ENCODE results near the gene NEDD8. TPM values are rescaled to one million over a fixed set of nuclear protein-coding genes. Genes with fewer than 3 reads are reported as not detected.

Gene NEDD8
- total and polyA plus RNA-seq, 2 of the 4 experiments (the other 2 are of a cell fraction), result 167 to 375 TPM

GRCh38 chr14:24235804-24236688 is 3.9 kb upstream of the NEDD8 start:
- H2AFZ ChIP-seq (replicated peaks; ENCODE audit: low read length, poor library complexity), result no peak overlapping the region
- no peak overlapping the region for H3K9ac ChIP-seq (ENCODE audit: low read depth, low read length)
- CTCF ChIA-PET, result interaction anchor here (0.6 to 0.7 kb wide), 2 partner anchors 59 to 72 kb away, joined by 3 read pairs; partner anchors contain the start of gene CIDEB
- no peak overlapping the region for H3K27ac ChIP-seq (ENCODE audit: insufficient read depth, low read length)
- no peak overlapping the region for H3K4me2 ChIP-seq (ENCODE audit: low read depth, low read length)
- intact Hi-C loops (cut with micrococcal nuclease), result no loop called here
- no peaks in the 10 kb centered on the region for H3K9me3 ChIP-seq (ENCODE audit: control insufficient read depth, insufficient read depth, low read length)
- no peak overlapping the region for H3K56ac ChIP-seq (ENCODE audit: extremely low read depth, insufficient read depth, low read length)
- WGBS, 2 experiments (ENCODE audit: extremely low coverage in 2 of 2, insufficient read length in 1 of 2), result no CpG with 5 or more reads among the region's 5 CpGs
- H4K8ac ChIP-seq (ENCODE audit: low read depth in 2 of 2, low read length in 2 of 2), result no peak overlapping the region
- POLR2A ChIA-PET (ENCODE audit: unreplicated experiment), result no interaction called here
- no peak overlapping the region for H3K4me3 ChIP-seq (ENCODE audit: insufficient read depth, low read depth, low read length)
- H2AK5ac ChIP-seq (ENCODE audit: low read depth, low read length), result no peak overlapping the region
- H2BK15ac ChIP-seq (ENCODE audit: low read depth, low read length), result no peak overlapping the region
- H3K4me1 ChIP-seq (ENCODE audit: control insufficient read depth, insufficient read depth, low read length), result peaks cover 14% of the 10 kb centered on the region
- dilution Hi-C loops (cut with HindIII; ENCODE audit: low sequenced_read_pairs, unreplicated experiment), result no loop called here
- no peak overlapping the region for H2BK120ac ChIP-seq (ENCODE audit: low read depth, low read length)
- BruUV-seq (replicated peaks), result no TSS peak
- peaks cover 43% of the 10 kb centered on the region for H3K36me3 ChIP-seq (ENCODE audit: control insufficient read depth, insufficient read depth, low read length)
- H3K18ac ChIP-seq (ENCODE audit: low read depth, low read length), result no peak overlapping the region
- H3K79me1 ChIP-seq (ENCODE audit: low read depth in 1 of 2, low read length in 2 of 2), result peaks cover 65 to 92% of the 10 kb centered on the region in 2 experiments
- no peak overlapping the region for H4K5ac ChIP-seq (ENCODE audit: low read depth, low read length)
- no peak overlapping the region for H3K14ac ChIP-seq (replicated peaks; ENCODE audit: low read depth, low read length)
- H3K23ac ChIP-seq (ENCODE audit: low read depth, low read length), result no peak overlapping the region
- no peaks in the 10 kb centered on the region for H3K27me3 ChIP-seq (ENCODE audit: control insufficient read depth, insufficient read depth, low read length)
- no peak for DNase-seq
- in situ Hi-C loops (cut with MboI; ENCODE audit: low sequenced_read_pairs), result loop anchor here (10.0 kb wide), 1 partner anchor 199 kb away; no protein-coding TSS in a partner anchor
- H4K91ac ChIP-seq (ENCODE audit: insufficient read depth, low read depth, low read length), result no peak overlapping the region
- H3K9me1 ChIP-seq (ENCODE audit: insufficient read depth, low read length), result peaks cover 28% of the 10 kb centered on the region
- H2BK5ac ChIP-seq (ENCODE audit: low read depth, low read length, poor library complexity, severe bottlenecking), result no peak overlapping the region
- H3K4ac ChIP-seq (ENCODE audit: low read depth, low read length), result no peak overlapping the region
- H2AK9ac ChIP-seq (replicated peaks; ENCODE audit: low read depth, low read length, poor library complexity), result no peak overlapping the region
- H2BK20ac ChIP-seq (ENCODE audit: low read depth, low read length), result no peak overlapping the region
- no peak for ATAC-seq (ENCODE audit: low read depth)
- H4K20me1 ChIP-seq (ENCODE audit: insufficient read depth, low read length), result peaks cover 4% of the 10 kb centered on the region
- no peak for TF ChIP-seq POLR2A (IDR thresholded peaks at IDR 0.05; ENCODE audit: low read depth, low read length)
- no peak for TF ChIP-seq FOS (IDR thresholded peaks at IDR 0.05; ENCODE audit: low read depth, low read length)
- TF ChIP-seq MAFK (IDR thresholded peaks at IDR 0.05; ENCODE audit: low read depth, low read length), result no peak
- TF ChIP-seq USF2 (IDR thresholded peaks at IDR 0.05; ENCODE audit: low read depth, low read length), result no peak
- no peak for TF ChIP-seq BHLHE40 (IDR thresholded peaks at IDR 0.05; ENCODE audit: low read depth, low read length)
- TF ChIP-seq CHD1 (IDR thresholded peaks at IDR 0.05; ENCODE audit: low read depth, low read length), result no peak
- TF ChIP-seq SMC3 (IDR thresholded peaks at IDR 0.05; ENCODE audit: low read depth, low read length), result no peak
- TF ChIP-seq CEBPB (IDR thresholded peaks at IDR 0.05; ENCODE audit: low read depth, low read length), result no peak
- no peak for TF ChIP-seq RFX5 (IDR thresholded peaks at IDR 0.05; ENCODE audit: low read depth, low read length)
- TF ChIP-seq RCOR1 (IDR thresholded peaks at IDR 0.05; ENCODE audit: insufficient replicate concordance, low read length), result no peak

Measured in IMR-90 (cell line).